ENCODE measurements around the gene PET100.

The PET100 gene

DNA sequence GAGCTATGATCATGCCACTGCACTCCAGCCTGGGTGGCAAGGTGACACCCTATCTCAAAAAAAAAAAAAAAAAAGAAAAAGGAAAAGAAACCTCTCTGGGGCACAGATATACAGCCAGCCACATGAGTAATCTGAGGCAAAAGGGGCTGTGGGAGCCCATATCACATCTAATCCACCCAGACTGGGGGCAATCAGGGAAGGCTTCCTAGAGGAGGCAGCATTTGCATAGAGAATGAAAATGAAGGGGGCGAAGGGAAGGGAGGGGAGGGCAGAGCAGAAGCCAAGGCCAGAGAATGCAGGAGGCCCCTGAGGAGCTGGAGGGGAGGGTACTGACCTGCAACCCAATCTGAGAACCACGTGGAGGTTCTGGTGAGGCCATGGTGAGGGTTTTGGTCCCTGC lies 20.6 kb downstream of the PET100 start:
- no peak for FAIRE-seq

DNA sequence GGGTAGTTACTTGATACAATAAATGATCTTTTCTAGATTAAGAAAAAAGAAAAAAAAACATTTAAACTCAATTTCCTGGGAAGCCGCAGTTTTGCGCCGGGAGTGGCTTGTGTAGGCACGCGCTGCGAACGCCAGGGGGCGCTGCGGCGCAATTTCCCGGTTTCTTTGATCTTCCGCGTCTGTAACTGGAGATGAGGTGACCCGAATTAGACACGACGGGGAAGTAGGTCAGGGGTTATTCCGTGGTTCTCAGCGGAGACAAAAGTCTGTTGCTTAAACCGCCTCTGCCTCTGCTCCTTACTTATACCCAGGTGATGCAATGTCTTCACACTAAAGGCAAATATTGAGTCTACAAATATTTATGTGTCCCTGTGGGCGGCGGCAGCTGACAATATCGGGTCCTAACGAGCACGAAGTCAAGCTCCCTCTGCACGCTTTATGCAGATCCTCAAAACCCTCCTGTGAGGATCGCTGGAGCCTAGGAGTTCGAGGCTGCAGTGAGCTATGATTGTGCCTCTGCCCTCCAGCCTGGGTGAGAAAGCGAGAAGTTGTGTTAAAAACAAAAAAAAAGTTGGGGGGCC lies 22.6 kb downstream of the PET100 start:
- peak; percentile 81 for DNase-seq (ENCODE audit: low spot score)
- FAIRE-seq = no peak

More for the DNA sequence above, 20.6 kb downstream of the PET100 start:
- DNase-seq (ENCODE audit: low spot score) = no peak

DNA sequence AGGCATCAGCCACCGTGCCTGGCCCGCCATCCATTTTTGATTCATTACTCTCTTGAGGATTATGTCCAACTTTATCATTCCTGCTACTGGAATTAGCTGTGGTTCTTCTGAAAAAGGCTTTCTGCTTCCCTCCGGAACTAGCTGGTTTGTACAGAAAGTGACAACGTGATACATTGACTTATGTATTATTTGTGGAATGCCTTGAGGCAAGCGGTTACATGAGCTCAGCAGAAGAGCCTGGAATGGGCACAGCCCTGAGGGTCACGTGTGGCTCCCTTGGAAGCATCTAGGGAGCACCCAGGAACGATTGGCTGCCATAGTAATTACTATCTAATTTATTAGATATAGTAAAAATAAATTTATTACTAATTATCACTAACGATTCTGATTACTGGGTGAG lies 24.8 kb downstream of the PET100 start:
- DNase-seq (ENCODE audit: low spot score) (no peak), FAIRE-seq (no peak)

DNA sequence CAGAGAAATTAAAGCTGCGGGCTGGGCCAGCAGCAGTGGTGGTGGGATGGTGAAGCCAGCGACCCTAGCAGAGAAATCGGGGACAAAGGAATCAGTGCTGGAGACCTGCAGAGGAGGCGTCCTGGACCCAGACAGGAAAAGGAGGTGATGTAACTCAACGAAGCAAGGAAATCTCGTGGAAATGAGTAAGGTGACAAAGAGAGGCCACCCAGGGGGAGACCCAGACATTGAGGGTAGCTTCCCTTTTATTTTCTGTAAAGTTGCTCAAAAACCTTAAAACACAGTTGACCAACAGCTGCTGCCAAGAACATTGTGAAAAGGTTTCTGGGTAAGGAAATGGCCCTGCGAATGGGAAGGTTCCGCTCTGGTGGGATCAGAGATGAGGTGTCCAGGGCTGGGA lies 26.0 kb downstream of the PET100 start:
- FAIRE-seq = no peak
- DNase-seq (ENCODE audit: low spot score) = no peak

DNA sequence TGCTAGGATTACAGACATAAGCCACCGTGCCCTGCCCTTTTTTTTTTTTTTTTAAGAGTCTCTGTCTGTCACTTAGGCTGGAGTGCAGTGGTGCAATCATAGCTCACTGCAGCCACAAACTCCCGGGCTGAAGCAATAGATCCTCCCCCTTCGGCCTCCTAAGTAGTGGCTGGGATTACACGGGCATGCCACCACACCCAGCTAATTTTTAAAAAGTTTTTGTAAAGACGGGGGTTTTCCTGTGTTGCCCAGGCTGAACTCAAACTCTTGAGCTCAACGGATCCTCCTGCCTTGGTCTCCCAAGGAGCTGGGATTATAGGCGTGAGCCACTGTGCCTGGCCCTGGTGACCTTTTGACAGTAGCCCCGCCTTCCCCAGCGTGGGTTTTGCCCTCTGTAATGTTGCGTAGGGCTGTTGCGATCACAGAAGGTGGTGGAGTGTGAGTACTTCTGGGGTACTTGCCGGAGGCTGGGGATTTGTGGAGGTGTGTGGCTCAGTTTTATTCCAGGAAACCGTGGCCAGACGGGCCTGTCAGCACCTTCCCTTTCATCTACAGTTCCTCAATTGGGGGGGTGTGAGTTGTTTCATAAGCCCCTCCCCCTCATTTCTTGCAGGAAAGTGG lies 27.6 kb downstream of the PET100 start:
- no peak for DNase-seq (ENCODE audit: low spot score)
- no peak for FAIRE-seq

DNA sequence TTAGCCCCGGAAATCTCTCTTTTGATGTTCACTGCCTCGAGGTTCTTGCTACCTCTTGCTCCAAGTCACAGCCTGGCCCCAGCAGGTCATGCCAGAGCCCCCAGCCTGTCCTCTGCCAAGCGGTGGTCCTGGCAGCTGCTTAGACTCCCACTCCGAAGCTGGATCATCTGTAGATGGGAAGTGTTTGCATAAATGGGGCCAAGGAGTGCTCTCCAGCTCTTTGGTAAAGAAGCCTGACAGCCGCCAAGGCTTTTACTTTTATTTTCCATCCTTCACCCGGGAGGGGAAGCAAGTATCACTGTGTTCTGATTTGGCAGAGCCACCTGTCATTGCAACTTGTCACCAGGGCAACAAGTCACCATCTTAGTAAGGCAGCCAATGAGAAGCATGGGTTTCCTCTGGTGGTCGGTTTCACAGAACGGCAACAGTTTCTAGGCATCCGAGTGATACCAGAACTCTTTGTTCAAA lies 28.7 kb downstream of the PET100 start:
- no peak for FAIRE-seq
- DNase-seq (ENCODE audit: low spot score) = no peak

DNA sequence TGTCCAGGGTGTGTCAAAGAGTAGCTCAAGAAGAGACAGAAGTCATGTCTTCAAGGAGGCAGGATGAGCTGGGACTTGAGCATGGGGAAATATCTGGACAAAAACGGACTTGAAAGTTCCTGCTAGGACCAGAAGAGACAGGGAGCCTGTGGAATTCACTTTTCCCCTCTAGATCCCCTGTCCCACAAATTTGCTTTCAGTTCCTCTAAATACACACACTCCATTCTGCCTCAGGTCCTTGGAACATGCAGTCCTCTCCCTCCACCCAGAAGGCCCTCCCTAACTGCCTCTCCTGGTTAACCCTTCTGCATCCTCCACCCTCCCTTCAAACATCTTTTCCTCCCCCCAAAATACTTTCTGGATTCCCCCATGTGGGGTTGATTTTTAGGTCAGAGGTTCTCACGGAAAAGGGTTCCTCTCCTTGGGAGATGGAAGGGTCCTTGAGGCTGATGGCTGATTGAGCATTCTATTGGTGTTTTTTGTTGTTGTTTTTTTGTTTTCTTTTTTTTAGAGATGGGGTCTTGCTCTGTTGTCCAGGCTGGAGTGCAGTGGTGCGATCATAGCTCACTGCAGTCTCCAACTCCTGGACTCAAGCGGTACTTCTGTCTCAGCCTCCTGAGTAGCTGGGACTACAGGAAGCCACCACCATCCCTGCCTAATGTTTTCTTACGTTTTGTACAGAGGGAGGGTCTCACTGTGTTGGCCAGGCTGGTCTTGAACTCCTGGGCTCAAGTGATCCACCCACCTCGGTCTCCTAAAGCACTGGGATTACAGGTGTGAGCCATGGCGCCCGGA lies 32.3 kb downstream of the PET100 start:
- no peak for DNase-seq (ENCODE audit: low spot score)
- no peak for FAIRE-seq

DNA sequence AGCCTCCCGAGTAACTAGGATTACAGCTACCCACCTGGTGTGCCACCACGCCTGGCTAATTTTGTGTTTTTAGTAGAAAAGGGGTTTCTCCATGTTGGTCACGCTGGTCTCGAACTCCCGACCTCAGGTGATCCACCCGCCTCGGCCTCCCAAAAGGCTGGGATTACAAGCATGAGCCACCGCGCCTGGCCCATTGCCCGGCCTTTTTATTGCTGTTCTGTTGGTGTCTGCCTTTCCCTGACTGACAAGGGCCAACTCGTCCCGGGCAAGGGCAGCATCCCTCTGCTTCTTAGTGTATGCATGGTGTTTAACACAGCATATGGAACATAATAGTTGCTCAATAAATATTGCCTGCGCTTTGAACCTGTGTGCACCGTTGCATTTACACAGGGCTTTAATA lies 33.1 kb downstream of the PET100 start:
- FAIRE-seq (no peak), DNase-seq (ENCODE audit: low spot score) (no peak)

DNA sequence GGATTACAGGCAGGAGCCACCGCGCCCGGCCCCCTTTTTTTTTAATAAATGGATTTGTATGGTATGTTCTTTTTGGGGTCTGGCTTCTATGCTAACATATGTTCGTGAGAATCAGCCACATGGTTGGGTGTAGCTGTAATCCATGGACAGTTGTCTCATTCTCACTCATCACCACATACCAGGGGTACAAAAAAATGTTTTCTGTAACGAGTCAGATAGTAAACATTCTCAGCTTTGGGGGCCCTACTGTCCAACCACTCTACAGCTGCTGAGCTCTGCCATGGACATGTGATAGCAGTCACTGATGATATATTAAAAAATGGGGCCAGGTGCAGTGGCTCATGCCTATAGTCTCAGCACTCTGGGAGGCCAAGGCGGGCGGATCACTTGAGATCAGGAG lies 34.1 kb downstream of the PET100 start:
- FAIRE-seq (no peak), DNase-seq (ENCODE audit: low spot score) (no peak)

DNA sequence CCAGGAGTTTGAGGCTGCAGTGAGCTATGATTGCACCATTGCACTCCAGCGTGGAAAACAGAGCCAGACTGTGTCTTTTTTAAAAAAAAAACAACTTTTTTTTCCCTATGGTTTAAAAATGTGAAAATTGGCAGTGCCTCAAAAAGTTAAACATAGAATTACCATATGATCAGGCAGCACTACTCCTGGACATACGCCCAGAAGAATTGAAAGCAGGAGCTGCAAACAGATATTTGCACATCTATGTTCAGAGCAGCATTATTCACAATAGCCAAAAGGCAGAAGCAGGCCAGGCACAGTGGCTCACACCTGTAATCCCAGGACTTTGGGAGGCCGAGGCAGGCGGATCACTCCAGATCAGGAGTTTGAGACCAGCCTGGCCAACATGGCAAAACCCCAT lies 35.5 kb downstream of the PET100 start:
- no peak for FAIRE-seq
- no peak for DNase-seq (ENCODE audit: low spot score)

DNA sequence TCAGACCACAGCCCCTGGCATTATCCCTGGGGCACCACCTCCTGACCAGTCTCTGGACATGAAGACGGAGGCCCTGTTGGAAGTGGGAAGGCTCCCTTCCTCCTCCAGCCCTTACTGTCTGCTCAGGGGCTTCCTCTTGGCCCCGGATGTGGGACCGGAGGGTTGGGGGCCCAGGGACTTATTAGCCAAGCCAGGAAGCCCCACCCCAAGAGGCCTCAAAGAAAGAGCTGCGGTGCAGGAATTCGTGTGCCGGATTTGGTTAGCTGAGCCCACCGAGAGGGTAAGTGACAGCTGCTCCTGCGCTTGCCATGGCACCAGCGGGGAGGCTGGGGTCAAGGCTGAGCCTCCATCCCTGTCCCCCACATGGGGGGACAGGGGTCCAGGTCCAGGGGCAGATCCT lies 39.2 kb downstream of the PET100 start, which contains the start of gene RETN:
TSS of gene RETN (plus strand) at position 208 of the 400 bp plus-strand sequence. CDS start 278 bp downstream, outside the sequence.
- DNase-seq (ENCODE audit: low spot score) = no peak
- FAIRE-seq = no peak

DNA sequence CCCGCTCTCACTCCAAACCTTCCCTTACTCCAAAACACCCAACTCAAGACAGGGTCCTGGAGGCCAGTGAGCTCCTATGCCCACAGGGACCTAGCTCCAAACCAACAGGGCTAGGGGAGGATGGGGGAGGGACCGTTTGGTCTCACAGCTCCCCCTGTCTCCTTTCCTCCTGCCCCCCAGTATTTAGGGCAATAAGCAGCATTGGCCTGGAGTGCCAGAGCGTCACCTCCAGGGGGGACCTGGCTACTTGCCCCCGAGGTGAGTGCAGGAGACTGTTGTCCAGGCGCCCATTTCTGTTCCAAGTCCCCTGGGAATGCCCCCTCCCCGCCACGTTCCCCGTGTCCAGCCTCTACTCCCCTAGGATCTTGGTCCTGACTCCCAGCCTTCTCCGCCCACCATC lies 40.0 kb downstream of the PET100 start:
- no peak for DNase-seq (ENCODE audit: low spot score)
- FAIRE-seq = no peak

DNA sequence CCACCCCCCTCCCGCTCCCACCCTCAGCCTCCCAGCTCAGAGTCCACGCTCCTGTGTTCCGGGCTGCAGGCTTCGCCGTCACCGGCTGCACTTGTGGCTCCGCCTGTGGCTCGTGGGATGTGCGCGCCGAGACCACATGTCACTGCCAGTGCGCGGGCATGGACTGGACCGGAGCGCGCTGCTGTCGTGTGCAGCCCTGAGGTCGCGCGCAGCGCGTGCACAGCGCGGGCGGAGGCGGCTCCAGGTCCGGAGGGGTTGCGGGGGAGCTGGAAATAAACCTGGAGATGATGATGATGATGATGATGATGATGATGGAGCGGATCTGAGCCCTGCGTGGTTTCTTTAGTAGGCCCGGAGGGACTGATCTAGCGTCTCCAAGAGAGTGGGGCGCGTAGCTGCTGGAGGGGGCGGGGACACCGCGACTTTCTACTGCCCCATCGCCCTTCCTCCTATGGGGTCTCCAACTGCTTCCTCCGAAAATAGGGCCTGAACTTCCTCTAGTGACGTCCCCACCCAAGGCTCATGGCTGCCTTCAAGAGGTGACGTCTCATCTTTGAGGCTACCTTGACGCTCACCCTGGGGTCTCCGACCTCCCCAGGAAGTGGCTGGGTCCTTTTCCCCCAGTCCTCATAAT lies 40.7 kb downstream of the PET100 start:
- no peak for FAIRE-seq
- DNase-seq (ENCODE audit: low spot score) = peak; percentile 71

DNA sequence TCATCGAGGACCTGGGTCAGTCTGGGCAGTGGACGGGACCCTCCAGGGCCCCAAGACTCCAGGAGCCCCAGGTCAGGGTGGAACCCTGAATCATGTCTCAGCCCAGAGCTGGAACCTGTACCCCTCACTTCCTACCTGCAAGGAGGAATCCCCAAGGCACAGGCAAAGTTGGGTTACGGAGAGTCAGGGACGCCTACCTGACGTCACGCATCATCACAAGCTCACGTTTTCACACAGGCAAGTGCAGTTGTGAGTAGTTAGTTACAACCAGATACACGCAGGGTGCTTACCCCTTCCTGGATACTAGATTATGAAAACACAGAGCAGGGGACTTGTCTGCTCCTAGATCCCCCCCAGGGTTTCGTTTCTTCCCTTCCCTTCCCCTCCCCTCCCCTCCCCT lies 41.2 kb downstream of the PET100 start:
- no peak for DNase-seq (ENCODE audit: low spot score)
- no peak for FAIRE-seq

DNA sequence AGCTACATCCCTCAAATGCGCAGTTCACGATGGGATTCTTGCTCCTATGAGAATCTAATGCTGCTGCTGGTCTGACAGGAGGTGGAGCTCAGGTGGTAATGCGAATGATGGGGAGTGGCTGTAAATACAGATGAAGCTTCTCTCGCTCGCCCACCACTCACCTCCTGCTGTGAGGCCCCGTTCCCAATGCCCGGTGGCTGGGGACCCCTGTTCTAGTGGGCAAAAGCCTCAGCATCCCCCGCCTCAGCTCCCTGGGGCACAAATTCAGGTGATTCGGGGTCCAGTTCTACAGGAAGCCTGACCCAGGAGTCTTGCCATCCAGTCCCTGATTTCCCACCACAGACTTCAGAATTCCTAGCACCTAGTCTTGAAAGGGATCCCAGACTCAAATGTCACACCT lies 42.9 kb downstream of the PET100 start:
- no peak for FAIRE-seq

DNA sequence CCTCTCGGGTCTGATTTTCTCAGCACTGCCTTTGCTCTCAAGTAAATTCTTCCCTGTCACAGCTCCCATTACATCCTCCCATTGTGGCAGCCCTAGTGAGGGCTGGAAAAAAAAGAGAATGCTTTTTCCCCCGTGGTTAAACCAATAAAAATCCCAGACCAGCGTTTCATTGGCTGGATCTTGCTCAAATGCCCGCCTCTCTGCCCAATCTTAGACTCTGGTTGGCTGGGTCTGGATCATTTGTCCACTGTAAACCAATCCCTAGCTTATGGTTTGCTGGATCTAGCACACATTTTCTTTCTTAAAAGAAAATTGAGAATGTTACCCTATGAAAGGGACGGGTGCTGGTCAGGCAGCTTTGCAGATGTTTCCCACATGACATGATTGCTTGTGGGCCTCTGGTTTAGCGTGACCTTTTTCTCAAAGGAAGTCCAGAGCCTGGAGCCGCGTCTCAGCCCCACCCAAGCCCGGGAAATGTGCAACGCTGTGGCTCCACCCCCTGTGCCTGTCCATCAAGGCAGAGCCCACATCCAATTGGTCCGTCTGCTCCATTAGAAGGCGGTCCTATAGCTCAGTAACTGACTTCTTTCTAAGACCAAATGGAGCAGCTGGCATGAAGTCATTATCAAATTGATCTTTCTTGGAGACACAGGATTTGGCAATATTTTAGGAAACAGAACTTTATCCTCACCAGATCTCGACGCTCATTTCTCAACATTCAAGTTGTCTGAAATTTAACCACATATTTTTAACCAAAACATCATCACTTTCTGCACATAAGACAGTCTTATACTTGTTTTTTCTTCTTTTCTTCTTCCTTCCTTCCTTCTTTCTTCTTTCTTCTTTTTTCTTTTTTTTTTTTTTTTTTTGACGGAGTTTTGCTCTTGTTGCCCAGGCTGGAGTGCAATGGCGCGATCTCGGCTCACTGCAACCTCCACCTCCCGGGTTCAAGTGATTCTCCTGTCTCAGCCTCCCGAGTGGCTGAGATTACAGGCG lies 44.7 kb downstream of the PET100 start:
- DNase-seq (ENCODE audit: low spot score) (peak; percentile 22), FAIRE-seq (no peak)

More for the DNA sequence above, 42.9 kb downstream of the PET100 start:
- no peak for DNase-seq (ENCODE audit: low spot score)

DNA sequence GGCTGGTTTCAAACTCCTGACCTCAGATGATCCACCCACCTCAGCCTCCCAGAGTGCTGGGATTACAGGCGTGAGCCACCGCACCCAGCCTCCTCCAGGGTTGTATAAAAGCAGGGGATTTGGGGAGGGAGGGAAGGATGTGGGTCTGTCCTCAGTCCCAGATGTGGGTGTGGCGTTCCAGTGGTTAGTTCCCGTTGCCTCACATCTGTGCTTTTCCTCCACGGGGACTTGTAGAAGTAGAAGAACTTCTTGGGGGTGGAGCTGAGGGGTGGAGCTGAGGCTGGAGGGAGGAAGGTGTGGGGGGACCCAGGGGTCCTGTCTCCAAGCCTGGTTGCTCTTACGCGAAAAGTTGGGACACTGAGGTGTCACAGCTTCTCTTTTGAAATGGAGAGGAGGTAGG lies 46.8 kb downstream of the PET100 start:
- DNase-seq (ENCODE audit: low spot score) (no peak), FAIRE-seq (no peak)

DNA sequence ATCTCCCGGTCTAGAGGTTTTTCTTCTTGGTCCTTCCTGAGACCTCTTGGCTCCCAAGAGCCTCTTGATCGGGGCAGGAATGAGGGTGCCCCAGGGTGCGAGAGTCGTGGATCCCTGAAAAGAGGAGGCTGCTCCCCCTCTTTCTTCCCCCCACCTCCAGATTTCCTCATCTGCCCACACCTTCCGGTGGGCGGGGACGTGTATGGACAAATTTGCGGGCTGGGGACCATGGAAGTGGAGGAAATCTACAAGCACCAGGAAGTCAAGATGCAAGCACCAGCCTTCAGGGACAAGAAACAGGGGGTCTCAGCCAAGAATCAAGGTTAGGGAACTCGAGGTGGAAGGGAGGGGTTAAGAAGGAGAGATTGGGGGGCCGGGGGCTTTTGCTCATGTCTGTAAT lies 47.3 kb downstream of the PET100 start, which contains the start of gene MCEMP1:
TSS of gene MCEMP1 (plus strand) at position 237 of the 400 bp plus-strand sequence. CDS start at position 268, 31 bp downstream.
- FAIRE-seq = no peak
- no peak for DNase-seq (ENCODE audit: low spot score)

DNA sequence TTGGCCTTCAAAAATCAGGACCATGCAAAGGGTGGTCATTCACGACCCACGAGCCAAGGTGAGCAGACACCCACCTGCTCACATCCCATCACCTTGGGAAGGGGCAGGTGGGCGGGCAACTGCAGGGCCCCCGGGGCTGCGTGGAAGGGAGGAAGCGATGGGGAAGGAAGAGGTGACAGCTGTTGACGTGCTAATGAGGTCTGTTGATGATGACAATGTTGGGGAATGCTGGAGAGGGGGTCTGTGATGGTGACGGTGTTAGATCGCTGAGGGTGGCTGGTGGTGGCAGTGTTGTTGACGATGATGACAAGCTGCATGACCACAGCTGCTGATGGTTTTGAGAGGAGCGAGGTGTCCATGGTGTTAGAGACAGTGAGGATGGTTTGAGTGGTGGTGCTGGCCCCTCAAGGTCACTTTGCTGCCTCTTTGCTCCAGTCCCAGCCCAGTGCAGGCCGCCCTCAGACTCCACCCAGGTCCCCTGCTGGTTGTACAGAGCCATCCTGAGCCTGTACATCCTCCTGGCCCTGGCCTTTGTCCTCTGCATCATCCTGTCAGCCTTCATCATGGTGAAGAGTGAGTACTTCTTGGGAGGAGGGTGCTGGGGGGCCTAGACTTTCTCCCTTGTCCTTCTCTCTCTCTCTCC lies 48.2 kb downstream of the PET100 start:
- DNase-seq (ENCODE audit: low spot score) (no peak), FAIRE-seq (no peak)

Data from urothelium cell line (cell line).